Adrenal gland (tissue), 5 donors: ENCODE measurements around the gene RPL41.
"Not testable (repeated sequence)": the region's sequence is repeated elsewhere in the genome, so short reads cannot be mapped to it uniquely, and the experiment has no call there.

ENCODE experiments used
- CTCF ChIP-seq, 6 experiments: fragments of 450-650 bp in 4 of 6; fragments of 200-600 bp in 2 of 6; sonication (generic) in 1 of 6; IDR thresholded peaks; 1 replicate in 5 of 6; 2 replicates in 1 of 6; pipeline versions ENCODE4 v1.5.1 to v1.8.0; 2016 to 2021; ENCODE audit warnings: antibody characterized with exemption in 6 of 6, mild to moderate bottlenecking in 2 of 6, moderate library complexity in 1 of 6
- POLR2A ChIP-seq, 2 donors: fragments of 450-650 bp; IDR thresholded peaks; one replicate each; pipeline ENCODE4 v1.6.1; 2017; ENCODE audit warnings: antibody characterized with exemption in 2 of 2, mild to moderate bottlenecking in 2 of 2, moderate library complexity in 1 of 2
- donor health status: DM: no; HTN: no; CAD: no.

- TF ChIP-seq POLR2A, CTCF (IDR thresholded peaks at IDR 0.05): not testable (repeated sequence)
Measured at GRCh38 chr12:56077966-56078365, 38.5 kb upstream of the RPL41 start.
